ENCODE measurements around the gene SOAT2. TPM values are rescaled to one million over a fixed set of nuclear protein-coding genes. Genes with fewer than 3 reads are reported as not detected.
"Not testable (repeated sequence)": the region's sequence is repeated elsewhere in the genome, so short reads cannot be mapped to it uniquely, and the experiment has no call there.

The SOAT2 gene
- total and polyA plus RNA-seq, 2 of the 4 experiments (the other 2 are of a cell fraction), result 0.18 to 0.39 TPM

GRCh38 chr12:53112431-53112830 is 9.1 kb downstream of the SOAT2 start:
- H4K91ac ChIP-seq (ENCODE audit: insufficient read depth, low read depth, low read length); H3K9ac ChIP-seq (ENCODE audit: low read depth, low read length); BruUV-seq (replicated peaks); H3K23ac ChIP-seq (ENCODE audit: low read depth, low read length); H3K27me3 ChIP-seq (ENCODE audit: control insufficient read depth, insufficient read depth, low read length); H3K4me3 ChIP-seq (ENCODE audit: insufficient read depth, low read depth, low read length); H4K8ac ChIP-seq (ENCODE audit: low read depth in 2 of 2, low read length in 2 of 2); H2AK9ac ChIP-seq (replicated peaks; ENCODE audit: low read depth, low read length, poor library complexity); CTCF ChIA-PET; H3K18ac ChIP-seq (ENCODE audit: low read depth, low read length); H2BK20ac ChIP-seq (ENCODE audit: low read depth, low read length); POLR2A ChIA-PET (ENCODE audit: unreplicated experiment); H3K27ac ChIP-seq (ENCODE audit: insufficient read depth, low read length); H4K5ac ChIP-seq (ENCODE audit: low read depth, low read length); H2AFZ ChIP-seq (replicated peaks; ENCODE audit: low read length, poor library complexity); H2BK15ac ChIP-seq (ENCODE audit: low read depth, low read length); intact Hi-C loops (cut with micrococcal nuclease); H3K79me1 ChIP-seq (ENCODE audit: low read depth in 1 of 2, low read length in 2 of 2); H3K9me1 ChIP-seq (ENCODE audit: insufficient read depth, low read length); ATAC-seq (ENCODE audit: low read depth); H2BK5ac ChIP-seq (ENCODE audit: low read depth, low read length, poor library complexity, severe bottlenecking); H2AK5ac ChIP-seq (ENCODE audit: low read depth, low read length); H3K9me3 ChIP-seq (ENCODE audit: control insufficient read depth, insufficient read depth, low read length); H3K36me3 ChIP-seq (ENCODE audit: control insufficient read depth, insufficient read depth, low read length); in situ Hi-C loops (cut with MboI; ENCODE audit: low sequenced_read_pairs); H3K4me2 ChIP-seq (ENCODE audit: low read depth, low read length); H3K4me1 ChIP-seq (ENCODE audit: control insufficient read depth, insufficient read depth, low read length); H4K20me1 ChIP-seq (ENCODE audit: insufficient read depth, low read length); dilution Hi-C loops (cut with HindIII; ENCODE audit: low sequenced_read_pairs, unreplicated experiment); DNase-seq; H2BK120ac ChIP-seq (ENCODE audit: low read depth, low read length); H3K4ac ChIP-seq (ENCODE audit: low read depth, low read length); H3K14ac ChIP-seq (replicated peaks; ENCODE audit: low read depth, low read length); H3K56ac ChIP-seq (ENCODE audit: extremely low read depth, insufficient read depth, low read length): not testable (repeated sequence)
- WGBS, 2 experiments (ENCODE audit: extremely low coverage in 2 of 2, insufficient read length in 1 of 2), result 100% methylated on average over 1 of the region's 7 CpGs; no CpG with 5 or more reads in 1 of the 2 experiments
